Retinal pigment epithelial cell (primary cell): ENCODE measurements around the gene WDR7.

Experiments used
- DNase-seq: peaks from one replicate; pipeline ENCODE4 v3.0.0-alpha.2; 2010; ENCODE audit warnings: low read depth
- H3K4me3 ChIP-seq: 2 replicates; pipeline ENCODE4 v1.5.1; 2011; ENCODE audit warnings: mild to moderate bottlenecking, low read length, control low read depth, moderate library complexity
- TF ChIP-seq, protein P1 (sequence below): conservative IDR thresholded peaks from 2 replicates; pipeline ENCODE4 v1.5.1; 2011; ENCODE audit warnings: low read depth, low read length, control low read depth, inconsistent platforms

Gene WDR7

GRCh38 chr18:56815926-56816325 lies 164.8 kb downstream of the WDR7 start:
- DNase-seq = no peak
- TF ChIP-seq, protein P1, sequence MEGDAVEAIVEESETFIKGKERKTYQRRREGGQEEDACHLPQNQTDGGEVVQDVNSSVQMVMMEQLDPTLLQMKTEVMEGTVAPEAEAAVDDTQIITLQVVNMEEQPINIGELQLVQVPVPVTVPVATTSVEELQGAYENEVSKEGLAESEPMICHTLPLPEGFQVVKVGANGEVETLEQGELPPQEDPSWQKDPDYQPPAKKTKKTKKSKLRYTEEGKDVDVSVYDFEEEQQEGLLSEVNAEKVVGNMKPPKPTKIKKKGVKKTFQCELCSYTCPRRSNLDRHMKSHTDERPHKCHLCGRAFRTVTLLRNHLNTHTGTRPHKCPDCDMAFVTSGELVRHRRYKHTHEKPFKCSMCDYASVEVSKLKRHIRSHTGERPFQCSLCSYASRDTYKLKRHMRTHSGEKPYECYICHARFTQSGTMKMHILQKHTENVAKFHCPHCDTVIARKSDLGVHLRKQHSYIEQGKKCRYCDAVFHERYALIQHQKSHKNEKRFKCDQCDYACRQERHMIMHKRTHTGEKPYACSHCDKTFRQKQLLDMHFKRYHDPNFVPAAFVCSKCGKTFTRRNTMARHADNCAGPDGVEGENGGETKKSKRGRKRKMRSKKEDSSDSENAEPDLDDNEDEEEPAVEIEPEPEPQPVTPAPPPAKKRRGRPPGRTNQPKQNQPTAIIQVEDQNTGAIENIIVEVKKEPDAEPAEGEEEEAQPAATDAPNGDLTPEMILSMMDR = no peak
- no peak overlapping the region for H3K4me3 ChIP-seq

GRCh38 chr18:56823986-56824565 lies 172.9 kb downstream of the WDR7 start:
- TF ChIP-seq, protein P1 = no peak
- no peak overlapping the region for H3K4me3 ChIP-seq
- DNase-seq = no peak

DNA sequence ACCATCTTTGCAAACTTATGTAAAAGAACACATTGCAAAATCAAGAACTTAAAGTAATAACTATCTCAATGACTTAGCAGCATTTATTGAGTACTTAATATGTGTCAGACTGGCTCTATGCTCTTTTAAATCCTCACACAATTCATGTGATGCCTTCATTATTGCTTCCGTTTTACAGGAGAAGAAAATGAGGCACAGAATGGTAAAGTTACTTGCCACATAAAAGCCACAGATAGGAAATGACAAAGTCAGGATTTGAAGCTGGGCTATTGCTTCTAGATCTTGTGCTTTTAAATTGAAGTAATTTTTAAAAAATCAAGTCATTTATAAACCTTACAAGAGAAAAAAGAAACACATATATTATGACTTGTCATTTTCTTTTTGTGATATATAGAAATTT lies 174.2 kb downstream of the WDR7 start:
- no peak overlapping the region for H3K4me3 ChIP-seq
- TF ChIP-seq, protein P1 = no peak
- DNase-seq = no peak

- DNase-seq = no peak
- TF ChIP-seq, protein P1 = no peak
- no peak overlapping the region for H3K4me3 ChIP-seq
These were observed 174.7 kb downstream of the WDR7 start for GRCh38 chr18:56825878-56826277.

GRCh38 chr18:56831988-56832387 lies 180.8 kb downstream of the WDR7 start:
- DNase-seq = no peak
- no peak overlapping the region for H3K4me3 ChIP-seq
- TF ChIP-seq, protein P1 = no peak

DNA sequence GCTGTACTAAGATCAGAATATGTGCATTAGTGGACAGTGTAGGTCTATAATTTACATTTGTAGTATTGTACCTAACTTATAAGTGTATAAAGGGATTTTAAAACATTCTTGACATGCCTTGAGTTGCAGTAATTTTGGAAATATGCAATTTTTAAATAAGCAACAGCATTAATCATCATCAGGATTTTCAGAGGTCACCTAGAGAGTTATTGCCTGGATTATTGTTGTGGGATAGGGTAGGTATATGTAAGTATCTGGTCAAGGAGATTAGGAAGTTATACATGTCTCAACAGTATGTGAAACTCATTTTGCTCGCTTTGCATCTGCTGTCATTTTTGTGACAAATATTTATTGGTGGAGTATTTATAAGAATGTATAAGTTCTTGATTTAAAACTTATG lies 184.2 kb downstream of the WDR7 start:
- no peak for DNase-seq
- H3K4me3 ChIP-seq = no peak overlapping the region
- TF ChIP-seq, protein P1 = no peak

DNA sequence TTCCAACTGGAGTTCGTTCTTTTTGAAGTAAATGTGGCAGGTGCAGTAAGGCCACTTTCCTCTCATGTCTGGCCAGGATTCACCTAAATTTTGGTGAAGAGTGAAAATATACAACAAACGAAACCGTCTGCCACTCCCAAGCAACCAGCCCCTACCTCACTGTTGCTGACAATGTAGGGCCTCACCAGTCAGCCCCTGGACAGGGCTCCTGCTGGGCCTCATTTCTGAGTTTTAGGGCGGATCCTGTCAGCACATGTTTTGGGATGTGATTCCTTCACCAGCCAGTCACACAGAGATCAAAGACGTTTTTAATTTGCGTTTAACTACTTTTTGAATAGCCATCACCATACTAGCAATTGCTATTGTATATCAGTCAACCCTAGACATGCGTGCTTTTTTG lies 185.0 kb downstream of the WDR7 start:
- TF ChIP-seq, protein P1 = no peak
- H3K4me3 ChIP-seq = no peak overlapping the region
- no peak for DNase-seq
